Gastrocnemius medialis (tissue), 4 donors: ENCODE results near the gene CHRNA4.

Source experiments
- POLR2A ChIP-seq, 2 donors: fragments of 450-650 bp; IDR thresholded peaks; one replicate each; pipeline ENCODE4 v1.6.1; 2017; ENCODE audit warnings: antibody characterized with exemption in 2 of 2, mild to moderate bottlenecking in 2 of 2, moderate library complexity in 2 of 2
- TF ChIP-seq, protein P1 (sequence below), 5 experiments: fragments of 450-650 bp in 3 of 5; fragments of 200-600 bp in 2 of 5; sonication (generic) in 2 of 5; IDR thresholded peaks in 4 of 5; conservative IDR thresholded peaks in 1 of 5; 1 replicate in 4 of 5; 2 replicates in 1 of 5; pipeline ENCODE4 v1.5.1; 2016 to 2019; ENCODE audit warnings: antibody characterized with exemption in 5 of 5, mild to moderate bottlenecking in 3 of 5, moderate library complexity in 3 of 5

DNA sequence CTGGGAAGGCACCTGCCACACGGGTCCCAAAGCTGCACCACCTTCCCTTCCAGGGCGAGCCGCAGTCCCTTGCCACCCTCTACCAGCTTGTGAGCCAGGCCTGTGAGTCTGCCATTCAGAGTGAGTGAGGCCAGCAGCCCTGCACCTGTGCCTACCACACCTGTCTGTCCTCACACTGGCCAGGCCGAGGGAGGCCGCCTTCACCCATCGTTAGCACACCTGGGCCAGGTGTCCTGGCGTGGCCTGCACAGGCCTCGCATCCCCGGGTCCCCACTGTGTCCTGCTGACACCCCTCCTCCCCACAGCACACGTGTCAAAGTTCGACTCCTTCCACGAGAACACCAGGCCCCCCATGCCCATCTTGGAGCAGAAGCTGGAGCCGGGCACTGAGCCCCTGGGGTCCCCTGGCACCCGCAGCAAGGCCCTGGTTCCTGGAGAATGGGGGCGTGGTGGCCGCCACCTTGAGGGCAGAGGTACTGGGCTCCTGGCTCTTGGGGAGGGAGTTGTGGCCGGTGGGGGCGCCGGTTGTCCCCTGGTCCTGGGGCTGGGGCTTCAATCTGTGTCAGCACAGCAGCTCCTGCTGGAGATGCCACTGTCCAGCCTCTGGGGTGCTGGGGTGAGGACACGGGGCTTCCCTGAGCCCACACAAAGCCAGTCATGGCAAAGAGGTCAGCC is 33.0 kb downstream of the CHRNA4 start:
- TF ChIP-seq POLR2A (IDR thresholded peaks at IDR 0.05) = no peak
- TF ChIP-seq, protein P1, sequence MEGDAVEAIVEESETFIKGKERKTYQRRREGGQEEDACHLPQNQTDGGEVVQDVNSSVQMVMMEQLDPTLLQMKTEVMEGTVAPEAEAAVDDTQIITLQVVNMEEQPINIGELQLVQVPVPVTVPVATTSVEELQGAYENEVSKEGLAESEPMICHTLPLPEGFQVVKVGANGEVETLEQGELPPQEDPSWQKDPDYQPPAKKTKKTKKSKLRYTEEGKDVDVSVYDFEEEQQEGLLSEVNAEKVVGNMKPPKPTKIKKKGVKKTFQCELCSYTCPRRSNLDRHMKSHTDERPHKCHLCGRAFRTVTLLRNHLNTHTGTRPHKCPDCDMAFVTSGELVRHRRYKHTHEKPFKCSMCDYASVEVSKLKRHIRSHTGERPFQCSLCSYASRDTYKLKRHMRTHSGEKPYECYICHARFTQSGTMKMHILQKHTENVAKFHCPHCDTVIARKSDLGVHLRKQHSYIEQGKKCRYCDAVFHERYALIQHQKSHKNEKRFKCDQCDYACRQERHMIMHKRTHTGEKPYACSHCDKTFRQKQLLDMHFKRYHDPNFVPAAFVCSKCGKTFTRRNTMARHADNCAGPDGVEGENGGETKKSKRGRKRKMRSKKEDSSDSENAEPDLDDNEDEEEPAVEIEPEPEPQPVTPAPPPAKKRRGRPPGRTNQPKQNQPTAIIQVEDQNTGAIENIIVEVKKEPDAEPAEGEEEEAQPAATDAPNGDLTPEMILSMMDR (IDR thresholded peaks at IDR 0.05 in 4 of 5, conservative IDR thresholded peaks at IDR 0.05 in 1 of 5) = no peak
